PC-3 (cell line): ENCODE data around the gene FAM9C. TPM values are rescaled to one million over a fixed set of nuclear protein-coding genes. Genes with fewer than 3 reads are reported as not detected.

Source experiments
- ATAC-seq: fragments of 200-7000 bp; cut with Tn5 transposase; 2 replicates; pipeline ENCODE4 v1.9.1; 2020; ENCODE audit warnings: mild to moderate bottlenecking, moderate library complexity
- BruUV-seq: library from RNA; stranded (reverse); fragments of 400-500 nt; replicated peaks from 2 replicates; lab custom pipeline; 2021; lab: Mats Ljungman, UMichigan
- CTCF ChIA-PET: fragments of 300-600 bp; sonication (Branson Sonifier 250); formaldehyde crosslinking; loops from one replicate; lab custom pipeline; 2022; ENCODE audit warnings: antibody characterized with exemption; lab: Charles Lee
- POLR2A ChIA-PET: fragments of 300-600 bp; sonication (Branson Sonifier 250); formaldehyde crosslinking; loops from one replicate; lab custom pipeline; 2022; ENCODE audit warnings: antibody characterized with exemption; ENCODE audit not compliant: unreplicated experiment; lab: Charles Lee
- DNase-seq: peaks from one replicate; pipeline ENCODE4 v3.0.0-alpha.2; 2015
- H2AFZ ChIP-seq: fragments of 300-600 bp; sonication (generic); 2 replicates; pipeline ENCODE4 v1.6.0; 2016; ENCODE audit warnings: antibody characterized with exemption, low read length
- H3F3A ChIP-seq: fragments of 300-600 bp; sonication (generic); one replicate; pipeline ENCODE4 v1.6.0; 2017; ENCODE audit warnings: antibody characterized with exemption, low read length, control low read depth, mild to moderate bottlenecking; ENCODE audit not compliant: unreplicated experiment
- H3K27ac ChIP-seq: fragments of 300-600 bp; sonication (generic); 2 replicates; pipeline ENCODE4 v1.5.1; 2016; ENCODE audit warnings: mild to moderate bottlenecking, low read length
- H3K27me3 ChIP-seq: fragments of 300-600 bp; sonication (generic); 2 replicates; pipeline ENCODE4 v1.6.1; 2016; ENCODE audit warnings: low read length, mixed read lengths
- H3K36me3 ChIP-seq: fragments of 300-600 bp; sonication (generic); 2 replicates; pipeline ENCODE4 v1.6.1; 2016; ENCODE audit warnings: low read depth, mixed run types, low read length, mixed read lengths
- H3K4me1 ChIP-seq: fragments of 300-600 bp; sonication (generic); 2 replicates; pipeline ENCODE4 v1.5.1; 2016; ENCODE audit warnings: low read length; ENCODE audit not compliant: insufficient read depth
- H3K4me2 ChIP-seq: fragments of 300-600 bp; sonication (generic); 2 replicates; pipeline ENCODE4 v1.6.0; 2016; ENCODE audit warnings: low read length
- H3K4me3 ChIP-seq: fragments of 300-600 bp; sonication (generic); 2 replicates; pipeline ENCODE4 v1.5.1; 2016; ENCODE audit warnings: mild to moderate bottlenecking, low read length, mixed read lengths
- H3K79me2 ChIP-seq: fragments of 300-600 bp; sonication (generic); 2 replicates; pipeline ENCODE4 v1.6.1; 2017; ENCODE audit warnings: low read length, mixed read lengths
- H3K9ac ChIP-seq: fragments of 300-600 bp; sonication (generic); 2 replicates; pipeline ENCODE4 v1.6.0; 2016; ENCODE audit warnings: mild to moderate bottlenecking, low read length
- H3K9me2 ChIP-seq: fragments of 300-600 bp; sonication (generic); replicated peaks from 2 replicates; pipeline ENCODE4 v1.6.1; 2016; ENCODE audit warnings: mixed run types, low read length, mixed read lengths
- H3K9me3 ChIP-seq: fragments of 300-600 bp; sonication (generic); 2 replicates; pipeline ENCODE4 v1.6.1; 2016; ENCODE audit warnings: low read length, mixed read lengths
- H4K20me1 ChIP-seq: fragments of 300-600 bp; sonication (generic); 2 replicates; pipeline ENCODE4 v1.6.1; 2016; ENCODE audit warnings: low read length, mixed read lengths
- CTCF ChIP-seq: fragments of 300-600 bp; sonication (generic); conservative IDR thresholded peaks from 2 replicates; pipeline ENCODE4 v1.5.1; 2017; ENCODE audit warnings: antibody characterized with exemption, low read depth, mild to moderate bottlenecking, low read length
- EZH2 ChIP-seq: fragments of 300-600 bp; sonication (generic); IDR thresholded peaks from one replicate; pipeline ENCODE4 v1.6.1; 2017; ENCODE audit warnings: antibody characterized with exemption, mild to moderate bottlenecking, low read length; ENCODE audit not compliant: unreplicated experiment
- EZH2phosphoT487 ChIP-seq: fragments of 300-600 bp; sonication (generic); IDR thresholded peaks from 2 replicates; pipeline ENCODE4 v1.6.1; 2018; ENCODE audit warnings: mild to moderate bottlenecking, antibody characterized with exemption, low read length, borderline replicate concordance
- intact Hi-C: fragments of 100-400 bp; cut with micrococcal nuclease; formaldehyde crosslinking; loops from 2 replicates; pipeline ENCODE4 v1.9.0; 2023
- total RNA-seq: library from RNA; depleted of rRNA; stranded (reverse); fragments of >200 nt; gene quantifications from 2 replicates; pipeline ENCODE4 v1.2.3, GENCODE V29; 2014

FAM9C gene
- total RNA-seq, 1 experiment from 2014 or later = not detected

GRCh38 chrX:12987900-12988594, 56.4 kb downstream of the FAM9C start:
- Histone ChIP-seq H3K4me1 (peaks cover 45% of the 10 kb centered on the region), H4K20me1 (no peaks in the 10 kb centered on the region), H3K9ac (peak overlapping the region; percentile 60), H3K79me2 (no peaks in the 10 kb centered on the region), H3K27ac (peak overlapping the region; percentile 90), H3K4me3 (no peak overlapping the region), H3K36me3 (no peaks in the 10 kb centered on the region), H3K9me2 (no peaks in the 10 kb centered on the region), H2AFZ (no peak overlapping the region), H3K4me2 (peak overlapping the region; percentile 57), H3K27me3 (no peaks in the 10 kb centered on the region), H3K9me3 (no peaks in the 10 kb centered on the region), H3F3A (peaks cover 4% of the 10 kb centered on the region)
- ChIA-PET POLR2A (no interaction called here), CTCF (no interaction called here)
- no peak for TF ChIP-seq CTCF
- TF ChIP-seq EZH2 = no peak
- TF ChIP-seq EZH2phosphoT487 = no peak
- intact Hi-C loops = loop anchor here (2.0 to 5.0 kb wide), 3 partner anchors 15 to 234 kb away; no protein-coding TSS in a partner anchor
- ATAC-seq (no peak), DNase-seq (no peak)
- BruUV-seq = no TSS peak

GRCh38 chrX:12987340-12987739, 57.1 kb downstream of the FAM9C start:
- H3K9ac ChIP-seq = no peak overlapping the region
- no peaks in the 10 kb centered on the region for H3K27me3 ChIP-seq
- H3K36me3 ChIP-seq = no peaks in the 10 kb centered on the region
- no peaks in the 10 kb centered on the region for H3K9me3 ChIP-seq
- peaks cover 4% of the 10 kb centered on the region for H3F3A ChIP-seq
- ChIA-PET POLR2A (no interaction called here), CTCF (no interaction called here)
- no peak overlapping the region for H3K27ac ChIP-seq
- H3K9me2 ChIP-seq = no peaks in the 10 kb centered on the region
- no peak for TF ChIP-seq EZH2phosphoT487
- no peak for TF ChIP-seq EZH2
- no peaks in the 10 kb centered on the region for H4K20me1 ChIP-seq
- no peak overlapping the region for H3K4me2 ChIP-seq
- DNase-seq (no peak), ATAC-seq (no peak)
- no peak overlapping the region for H3K4me3 ChIP-seq
- H3K79me2 ChIP-seq = no peaks in the 10 kb centered on the region
- no peak overlapping the region for H2AFZ ChIP-seq
- intact Hi-C loops = loop anchor here (5.0 kb wide), 2 partner anchors 40 to 235 kb away; no protein-coding TSS in a partner anchor
- H3K4me1 ChIP-seq = peaks cover 45% of the 10 kb centered on the region
- BruUV-seq = no TSS peak

- no peak overlapping the region for H3K4me3 ChIP-seq
- no peak overlapping the region for H3K4me2 ChIP-seq
- 0 out of 2 replicates have a peak overlapping the region, but pooled peaks have one; percentile 13 for H3K27ac ChIP-seq
- intact Hi-C loops = loop anchor here (5.0 kb wide), 2 partner anchors 40 to 235 kb away; no protein-coding TSS in a partner anchor
- ATAC-seq (no peak), DNase-seq (peak; percentile 12)
- H3K79me2 ChIP-seq = no peaks in the 10 kb centered on the region
- H3K36me3 ChIP-seq = no peaks in the 10 kb centered on the region
- H3K9ac ChIP-seq = no peak overlapping the region
- peaks cover 45% of the 10 kb centered on the region for H3K4me1 ChIP-seq
- no TSS peak for BruUV-seq
- H3F3A ChIP-seq = peaks cover 4% of the 10 kb centered on the region
- CTCF ChIA-PET = no interaction called here
- TF ChIP-seq EZH2 = no peak
- TF ChIP-seq EZH2phosphoT487 = no peak
- TF ChIP-seq CTCF = no peak
- H3K9me2 ChIP-seq = no peaks in the 10 kb centered on the region
- no peak overlapping the region for H2AFZ ChIP-seq
- no peaks in the 10 kb centered on the region for H4K20me1 ChIP-seq
- H3K9me3 ChIP-seq = no peaks in the 10 kb centered on the region
- POLR2A ChIA-PET = no interaction called here
- no peaks in the 10 kb centered on the region for H3K27me3 ChIP-seq
These were observed 57.5 kb downstream of the FAM9C start for GRCh38 chrX:12986886-12987285.
